ENCODE results near the gene MYO16.

GRCh38 chr13:109254274-109254673 is 624.9 kb downstream of the MYO16 start:
- TF ChIP-seq ZNF521 (tag by site-specific recombination; IDR thresholded peaks at IDR 0.05), result no peak
- TF ChIP-seq ZNF350 (tag by site-specific recombination; IDR thresholded peaks at IDR 0.05), result no peak
- TF ChIP-seq ZNF169 (tag by site-specific recombination; IDR thresholded peaks at IDR 0.05), result no peak
- no peak for TF ChIP-seq ZNF175 (tag by site-specific recombination; IDR thresholded peaks at IDR 0.05)
- TF ChIP-seq CTCF (tag by site-specific recombination; IDR thresholded peaks at IDR 0.05), result no peak
- TF ChIP-seq INSM2 (tag by site-specific recombination; IDR thresholded peaks at IDR 0.05), result no peak
- no peak for TF ChIP-seq KLF9 (tag by site-specific recombination; IDR thresholded peaks at IDR 0.05; ENCODE audit: low read depth)
- TF ChIP-seq ZNF585B (tag by site-specific recombination; IDR thresholded peaks at IDR 0.05), result no peak
- no peak for TF ChIP-seq ZBTB6 (tag by site-specific recombination; IDR thresholded peaks at IDR 0.05)
- no peak for TF ChIP-seq ZBTB49 (tag by site-specific recombination; IDR thresholded peaks at IDR 0.05; ENCODE audit: low read depth)
- no peak for TF ChIP-seq BCL11A (tag by site-specific recombination; IDR thresholded peaks at IDR 0.05; ENCODE audit: low read depth)
- TF ChIP-seq SALL2 (tag by site-specific recombination; IDR thresholded peaks at IDR 0.05; ENCODE audit: borderline replicate concordance), result no peak
- no peak for TF ChIP-seq ZNF747 (tag by site-specific recombination; IDR thresholded peaks at IDR 0.05)

All from HEK293 (cell line).